Tongue (tissue), 1 donor: ENCODE data around the gene TSC22D3. TPM values are rescaled to one million over a fixed set of nuclear protein-coding genes. Genes with fewer than 3 reads are reported as not detected.

Experiments used
- total RNA-seq: library from RNA; depleted of rRNA; stranded (reverse); fragments of >200 nt; gene quantifications from one replicate; pipeline ENCODE4 v1.2.3, GENCODE V29; 2014

TSC22D3 gene
- total RNA-seq, 1 donor from 2014 or later: 144 TPM

Other genes with a start within 250 kb of the TSC22D3 start
- 32.8 TPM for gene PRPS1, start 147.3 kb downstream of the TSC22D3 start, total RNA-seq
- gene NCBP2L, start 1.9 kb upstream of the TSC22D3 start, total RNA-seq: not detected
- gene MID2, start 50.1 kb upstream of the TSC22D3 start, total RNA-seq: 25.8 TPM
- not detected for gene TEX13B, start 206.6 kb upstream of the TSC22D3 start, total RNA-seq